K562 (cell line): ENCODE measurements around the gene CCL20. TPM values are rescaled to one million over a fixed set of nuclear protein-coding genes. Genes with fewer than 3 reads are reported as not detected.

Experiments used
- HDAC3 ChIP-seq: fragments of 450-650 bp; IDR thresholded peaks from 2 replicates; pipeline ENCODE4 v1.6.1; 2018; ENCODE audit warnings: borderline replicate concordance, mild to moderate bottlenecking, moderate library complexity; ENCODE audit not compliant: partially characterized antibody
- NR0B1 ChIP-seq: fragments of 450-650 bp; IDR thresholded peaks from one replicate; pipeline ENCODE4 v1.6.1; 2018; ENCODE audit warnings: mild to moderate bottlenecking, moderate library complexity; ENCODE audit not compliant: partially characterized antibody
- PTTG1 ChIP-seq: fragments of 450-650 bp; IDR thresholded peaks from 2 replicates; pipeline ENCODE4 v1.6.1; 2016; ENCODE audit warnings: low read depth, mild to moderate bottlenecking, missing genetic modification characterization, missing compliant biosample characterization
- U2AF1 ChIP-seq: fragments of 200-400 bp; formaldehyde crosslinking; optimal IDR thresholded peaks from 2 replicates; pipeline ENCODE3; 2017; ENCODE audit warnings: mild to moderate bottlenecking, low read depth, low read length, moderate library complexity
- ZNF263 ChIP-seq: sonication (generic); formaldehyde crosslinking; IDR thresholded peaks from 2 replicates; pipeline ENCODE4 v1.8.0; 2022; ENCODE audit warnings: mild to moderate bottlenecking, missing genetic modification reagents, borderline replicate concordance
- ZNF609 ChIP-seq: sonication (generic); formaldehyde crosslinking; IDR thresholded peaks from 2 replicates; pipeline ENCODE4 v1.8.1; 2023; ENCODE audit warnings: missing genetic modification reagents, mild to moderate bottlenecking, borderline replicate concordance
- ZSCAN32 ChIP-seq: fragments of 450-650 bp; formaldehyde crosslinking; IDR thresholded peaks from 2 replicates; pipeline ENCODE4 v1.4.0; 2020; ENCODE audit warnings: mild to moderate bottlenecking, moderate library complexity
- polyA plus RNA-seq, 8 experiments: library from polyadenylated mRNA; depleted of rRNA in 4 of 8; stranded (reverse) in 5 of 8; unstranded in 3 of 8; fragments of >200 nt; fragmentation: Nextera tagmentation in 2 of 8; fragmentation: Illumina TruSeq in 1 of 8; extraction: Ambion mirVana in 2 of 8; extraction: Trizol in 1 of 8; gene quantifications; 2 replicates each; pipeline versions ENCODE4 v1.2.1 to v1.2.3, GENCODE V29; 2011 to 2014; ENCODE audit warnings: inconsistent platforms in 1 of 8, missing spikeins in 1 of 8
- total RNA-seq, 7 experiments: library from RNA; depleted of rRNA in 6 of 7; stranded (reverse); fragments of >200 nt in 6 of 7; fragmentation: Illumina TruSeq in 2 of 7; extraction: Trizol in 2 of 7; gene quantifications; 2 replicates each; pipeline versions ENCODE4 v1.2.1 to v1.2.3, GENCODE V29; 2011 to 2021; ENCODE audit warnings: low replicate concordance in 1 of 7

CCL20 gene
- total and polyA plus RNA-seq, 9 of the 15 experiments (the other 6 are each of a cell fraction or from before 2014, with no cell fraction given): 0.29 TPM; not detected in 8

GRCh38 chr2:227827143-227827542 is 13.5 kb downstream of the CCL20 start (continued):
- no peak for TF ChIP-seq ZNF609
- TF ChIP-seq PTTG1 (tag): no peak
- TF ChIP-seq ZNF263 (CRISPR knock-in tag): no peak
- TF ChIP-seq HDAC3: no peak
- no peak for TF ChIP-seq NR0B1
- TF ChIP-seq U2AF1: no peak
- TF ChIP-seq ZSCAN32: no peak
